Measurements from ENCODE around the gene BRSK1. TPM values are rescaled to one million over a fixed set of nuclear protein-coding genes. Genes with fewer than 3 reads are reported as not detected.
A peak's percentile ranks its signal among the peaks of the same experiment; 100 is the strongest.

BRSK1 gene
- total and polyA plus RNA-seq, 9 donors: 1.9 to 11.3 (median 4.8) TPM

GRCh38 chr19:55350620-55351315, 67.0 kb downstream of the BRSK1 start:
- no peaks in the 10 kb centered on the region for H3K4me1 ChIP-seq (ENCODE audit: insufficient read depth)
- 66 to 69% (median 68%) methylated on average over 11 of the region's 11 CpGs for WGBS, 3 donors
- TF ChIP-seq CTCF (IDR thresholded peaks at IDR 0.05) (no peak), POLR2A (IDR thresholded peaks at IDR 0.05) (no peak), EP300 (IDR thresholded peaks at IDR 0.05) (no peak)
- H3K36me3 ChIP-seq: no peaks in the 10 kb centered on the region
- intact Hi-C loops (cut with DNase I): no loop called here
- H3K27ac ChIP-seq: no peak overlapping the region
- H3K4me3 ChIP-seq: no peak overlapping the region
- H3K9me3 ChIP-seq: no peaks in the 10 kb centered on the region
- no peaks in the 10 kb centered on the region for H3K27me3 ChIP-seq
- DNase-seq: no peak

GRCh38 chr19:55352040-55352439, 68.2 kb downstream of the BRSK1 start:
- intact Hi-C loops (cut with DNase I): no loop called here
- Histone ChIP-seq H3K4me3 (no peak overlapping the region), H3K36me3 (no peaks in the 10 kb centered on the region), H3K27ac (no peak overlapping the region), H3K27me3 (no peaks in the 10 kb centered on the region), H3K9me3 (no peaks in the 10 kb centered on the region), H3K4me1 (ENCODE audit: insufficient read depth) (no peaks in the 10 kb centered on the region)
- no peak for TF ChIP-seq CTCF (IDR thresholded peaks at IDR 0.05)
- no peak for TF ChIP-seq EP300 (IDR thresholded peaks at IDR 0.05)
- no peak for TF ChIP-seq POLR2A (IDR thresholded peaks at IDR 0.05)
- DNase-seq: no peak
- WGBS, 3 donors: 73 to 83% (median 79%) methylated on average over 6 of the region's 6 CpGs

GRCh38 chr19:55352549-55353145, 68.8 kb downstream of the BRSK1 start:
- WGBS, 3 donors: 38 to 60% (median 41%) methylated on average over 25 of the region's 25 CpGs
- Histone ChIP-seq H3K4me3 (no peak overlapping the region), H3K4me1 (ENCODE audit: insufficient read depth) (no peaks in the 10 kb centered on the region), H3K36me3 (no peaks in the 10 kb centered on the region), H3K27me3 (no peaks in the 10 kb centered on the region), H3K27ac (no peak overlapping the region), H3K9me3 (no peaks in the 10 kb centered on the region)
- no peak for TF ChIP-seq EP300 (IDR thresholded peaks at IDR 0.05)
- TF ChIP-seq CTCF (IDR thresholded peaks at IDR 0.05): no peak
- intact Hi-C loops (cut with DNase I): no loop called here
- DNase-seq: peak in 1 of 5 donors; percentile 15

GRCh38 chr19:55353356-55353802, 69.6 kb downstream of the BRSK1 start:
- Histone ChIP-seq H3K4me3 (peak overlapping the region; percentile 28), H3K36me3 (no peaks in the 10 kb centered on the region), H3K27me3 (no peaks in the 10 kb centered on the region), H3K9me3 (no peaks in the 10 kb centered on the region), H3K27ac (no peak overlapping the region), H3K4me1 (ENCODE audit: insufficient read depth) (no peaks in the 10 kb centered on the region)
- intact Hi-C loops (cut with DNase I): no loop called here
- no peak for TF ChIP-seq CTCF (IDR thresholded peaks at IDR 0.05)
- no peak for TF ChIP-seq POLR2A (IDR thresholded peaks at IDR 0.05)
- no peak for TF ChIP-seq EP300 (IDR thresholded peaks at IDR 0.05)
- DNase-seq: peak in 1 of 5 donors; percentile 16
- WGBS, 3 donors: 1 to 2% (median 2%) methylated on average over 24 of the region's 24 CpGs
